Cardiac fibroblast (primary cell): ENCODE results near the gene SNX20.
A peak's percentile ranks its signal among the peaks of the same experiment; 100 is the strongest.

Experiments
- DNase-seq, 2 donors: peaks; one replicate each; pipeline versions ENCODE4 v3.0.0 to v3.0.0-alpha.2; 2010; ENCODE audit warnings: low read depth in 2 of 2
- H3K4me3 ChIP-seq, 2 donors: replicated peaks in 1 of 2; 1 replicate in 1 of 2; 2 replicates in 1 of 2; pipeline ENCODE4 v1.5.1; 2011; ENCODE audit warnings: low read depth in 2 of 2, low read length in 2 of 2, mild to moderate bottlenecking in 2 of 2, moderate library complexity in 1 of 2
- CTCF ChIP-seq: IDR thresholded peaks from one replicate; pipeline ENCODE4 v1.5.1; 2011; ENCODE audit warnings: low read depth, mild to moderate bottlenecking, low read length, inconsistent platforms

SNX20 gene

GRCh38 chr16:50705436-50706110 lies 24.5 kb upstream of the SNX20 start:
- no peak overlapping the region for H3K4me3 ChIP-seq
- TF ChIP-seq CTCF: no peak
- DNase-seq: no peak

- no peak for TF ChIP-seq CTCF
- DNase-seq: no peak
- no peak overlapping the region for H3K4me3 ChIP-seq
Measured at GRCh38 chr16:50704245-50704644, 23.1 kb upstream of the SNX20 start.

GRCh38 chr16:50702725-50703124 lies 21.6 kb upstream of the SNX20 start:
- no peak for DNase-seq
- no peak overlapping the region for H3K4me3 ChIP-seq
- TF ChIP-seq CTCF: no peak

GRCh38 chr16:50699326-50700159 lies 18.4 kb upstream of the SNX20 start:
- TF ChIP-seq CTCF: no peak
- peak; percentile 21 to 65 for DNase-seq
- H3K4me3 ChIP-seq: no peak overlapping the region

GRCh38 chr16:50697881-50698767 lies 17.0 kb upstream of the SNX20 start:
- H3K4me3 ChIP-seq: peak overlapping the region; percentile 18 to 35
- DNase-seq: peak; percentile 42 to 65
- TF ChIP-seq CTCF: no peak

GRCh38 chr16:50697421-50697715 lies 16.3 kb upstream of the SNX20 start:
- H3K4me3 ChIP-seq: no peak overlapping the region
- DNase-seq: no peak
- TF ChIP-seq CTCF: no peak
